ENCODE results near the gene PYGM.

GRCh38 chr11:64745189-64745520 is 14.6 kb downstream of the PYGM start:
- no peak for TF ChIP-seq EZH2 (IDR thresholded peaks at IDR 0.05; ENCODE audit: low read depth, low read length, severe bottlenecking)
- no peak for TF ChIP-seq SP1 (IDR thresholded peaks at IDR 0.05; ENCODE audit: low read depth, low read length)
- TF ChIP-seq JUND (IDR thresholded peaks at IDR 0.05; ENCODE audit: low read length), result no peak
- no peak for TF ChIP-seq CTCF (IDR thresholded peaks at IDR 0.05; ENCODE audit: control extremely low read depth in 1 of 3, insufficient read depth in 1 of 3, low read depth in 1 of 3, low read length in 3 of 3)
- no peak for TF ChIP-seq TAF1 (IDR thresholded peaks at IDR 0.05; ENCODE audit: low read depth, low read length)
- TF ChIP-seq ZNF274 (IDR thresholded peaks at IDR 0.05; ENCODE audit: borderline replicate concordance, extremely low read depth, low read length), result no peak
